OCI-LY1 (cell line): Measurements from ENCODE around the gene GLDN.

Experiments used
- CTCF ChIP-seq: fragments of 200-600 bp; sonication (generic), shearing (Covaris generic); IDR thresholded peaks from 2 replicates; pipeline ENCODE4 v1.5.1; 2017; ENCODE audit warnings: mild to moderate bottlenecking, antibody characterized with exemption, low read length, moderate library complexity, mixed read lengths
- EZH2 ChIP-seq: fragments of 200-600 bp; sonication (generic), shearing (Covaris generic); IDR thresholded peaks from 2 replicates; pipeline ENCODE4 v1.8.0; 2017; ENCODE audit warnings: borderline replicate concordance, mixed run types, mild to moderate bottlenecking, antibody characterized with exemption, low read length, moderate library complexity, mixed read lengths

- TF ChIP-seq CTCF (no peak), EZH2 (no peak)
Observed at GRCh38 chr15:51343466-51343865, 2.0 kb downstream of the GLDN start.
